GM12864 (cell line): ENCODE measurements around the gene USP3.

ENCODE experiments used
- DNase-seq: peaks from one replicate; pipeline ENCODE4 v3.0.0-alpha.2; 2011; ENCODE audit warnings: low read depth
- H3K4me3 ChIP-seq: 2 replicates; pipeline ENCODE4 v1.5.1; 2011; ENCODE audit warnings: mild to moderate bottlenecking, low read depth, low read length, control low read depth
- CTCF ChIP-seq: IDR thresholded peaks from 2 replicates; pipeline ENCODE4 v1.5.1; 2011; ENCODE audit warnings: low read depth, mild to moderate bottlenecking, moderate library complexity, low read length, control low read depth, inconsistent platforms; ENCODE audit errors: missing control alignments

Gene USP3

GRCh38 chr15:63495343-63495742 is 9.1 kb upstream of the USP3 start:
- TF ChIP-seq CTCF: no peak
- DNase-seq: no peak
- H3K4me3 ChIP-seq: no peak overlapping the region

GRCh38 chr15:63495780-63496488 is 8.5 kb upstream of the USP3 start:
- TF ChIP-seq CTCF: no peak
- no peak overlapping the region for H3K4me3 ChIP-seq
- no peak for DNase-seq

GRCh38 chr15:63497642-63498467 is 6.5 kb upstream of the USP3 start:
- H3K4me3 ChIP-seq: no peak overlapping the region
- no peak for DNase-seq
- no peak for TF ChIP-seq CTCF

GRCh38 chr15:63499175-63499549 is 5.2 kb upstream of the USP3 start:
- no peak for TF ChIP-seq CTCF
- no peak overlapping the region for H3K4me3 ChIP-seq
- DNase-seq: no peak

GRCh38 chr15:63499611-63500010 is 4.8 kb upstream of the USP3 start:
- no peak for DNase-seq

More at GRCh38 chr15:63499611-63500010, 4.8 kb upstream of the USP3 start:
- H3K4me3 ChIP-seq: no peak overlapping the region
- no peak for TF ChIP-seq CTCF
